NCI-H1092 treated with DMSO at 0.1 percent for 48 hours (cell line): ENCODE measurements around the gene SOX12.
"Not testable (repeated sequence)": the region's sequence is repeated elsewhere in the genome, so short reads cannot be mapped to it uniquely, and the experiment has no call there.

ENCODE experiments used
- DNase-seq: peaks from one replicate; lab custom pipeline; 2025; lab: John Stamatoyannopoulos, UW

The SOX12 gene

GRCh38 chr20:328975-329695 lies 3.8 kb downstream of the SOX12 start:
- DNase-seq, result no peak

- DNase-seq, result no peak
These were observed 4.5 kb downstream of the SOX12 start for GRCh38 chr20:329851-330232.

GRCh38 chr20:330233-331149 lies 5.1 kb downstream of the SOX12 start:
- peak; percentile 51 for DNase-seq

GRCh38 chr20:334578-334977 lies 9.2 kb downstream of the SOX12 start:
- no peak for DNase-seq

- not testable (repeated sequence) for DNase-seq
These were observed 10.7 kb downstream of the SOX12 start for GRCh38 chr20:336040-336439.

GRCh38 chr20:341682-342081 lies 16.3 kb downstream of the SOX12 start:
- no peak for DNase-seq

GRCh38 chr20:343107-343506 lies 17.8 kb downstream of the SOX12 start:
- DNase-seq, result no peak

- DNase-seq, result no peak
These were observed 20.8 kb downstream of the SOX12 start for GRCh38 chr20:346033-346639.

- peak; percentile 57 for DNase-seq
These were observed 21.4 kb downstream of the SOX12 start, which contains the start of gene NRSN2 for GRCh38 chr20:346640-347316. Gene NRSN2, plus strand, starts transcription at chr20:347111. Its CDS starts 2,533 bp downstream, at chr20:349644.

- DNase-seq, result no peak
These were observed 21.9 kb downstream of the SOX12 start for GRCh38 chr20:347317-347639.

GRCh38 chr20:347640-348484 lies 22.5 kb downstream of the SOX12 start:
- peak; percentile 92 for DNase-seq

- no peak for DNase-seq
These were observed 23.9 kb downstream of the SOX12 start for GRCh38 chr20:348972-349841.

- DNase-seq, result no peak
These were observed 27.8 kb downstream of the SOX12 start for GRCh38 chr20:353166-353565.

- peak; percentile 81 for DNase-seq
These were observed 29.1 kb downstream of the SOX12 start for GRCh38 chr20:354298-354977.

GRCh38 chr20:356154-356553 lies 30.8 kb downstream of the SOX12 start:
- DNase-seq, result not testable (repeated sequence)

- DNase-seq, result no peak
These were observed 31.4 kb downstream of the SOX12 start for GRCh38 chr20:356745-357144.

- DNase-seq, result no peak
These were observed 33.7 kb downstream of the SOX12 start for GRCh38 chr20:358891-359555.

- DNase-seq, result no peak
These were observed 36.2 kb downstream of the SOX12 start for GRCh38 chr20:361561-361960.
